HG02759 (cell line): ENCODE measurements around the gene KIFAP3.
"Not testable (repeated sequence)": the region's sequence is repeated elsewhere in the genome, so short reads cannot be mapped to it uniquely, and the experiment has no call there.

Experiments used
- ATAC-seq: cut with Tn5 transposase; IDR thresholded peaks from one replicate; pipeline ENCODE4 v1.9.1; 2021; ENCODE audit warnings: mild to moderate bottlenecking, moderate library complexity; ENCODE audit not compliant: unreplicated experiment

KIFAP3 gene

GRCh38 chr1:169892927-169893644 lies 181.4 kb downstream of the KIFAP3 start:
- peak; percentile 16 for ATAC-seq

- no peak for ATAC-seq
These were observed 182.1 kb downstream of the KIFAP3 start for GRCh38 chr1:169892176-169892926.

GRCh38 chr1:169891539-169891885 lies 183.0 kb downstream of the KIFAP3 start:
- no peak for ATAC-seq

GRCh38 chr1:169890761-169891538 lies 183.5 kb downstream of the KIFAP3 start:
- ATAC-seq: no peak

GRCh38 chr1:169889871-169890270 lies 184.6 kb downstream of the KIFAP3 start:
- no peak for ATAC-seq

- ATAC-seq: no peak
These were observed 187.6 kb downstream of the KIFAP3 start for GRCh38 chr1:169886931-169887330.

GRCh38 chr1:169886422-169886821 lies 188.1 kb downstream of the KIFAP3 start:
- no peak for ATAC-seq

GRCh38 chr1:169885207-169885606 lies 189.3 kb downstream of the KIFAP3 start:
- ATAC-seq: no peak

GRCh38 chr1:169884634-169885033 lies 189.9 kb downstream of the KIFAP3 start:
- ATAC-seq: no peak

- no peak for ATAC-seq
These were observed 192.4 kb downstream of the KIFAP3 start for GRCh38 chr1:169882039-169882511.

GRCh38 chr1:169879034-169879840 lies 195.3 kb downstream of the KIFAP3 start:
- no peak for ATAC-seq

- ATAC-seq: no peak
These were observed 196.0 kb downstream of the KIFAP3 start for GRCh38 chr1:169878498-169878897.

- ATAC-seq: no peak
These were observed 196.5 kb downstream of the KIFAP3 start for GRCh38 chr1:169877800-169878491.

- no peak for ATAC-seq
These were observed 200.3 kb downstream of the KIFAP3 start for GRCh38 chr1:169874229-169874628.

- ATAC-seq: no peak
These were observed 200.8 kb downstream of the KIFAP3 start for GRCh38 chr1:169873582-169874199.

- ATAC-seq: no peak
These were observed 201.6 kb downstream of the KIFAP3 start for GRCh38 chr1:169872906-169873305.

- not testable (repeated sequence) for ATAC-seq
These were observed 202.5 kb downstream of the KIFAP3 start for GRCh38 chr1:169871988-169872387.
